Retinal pigment epithelial cell (primary cell): ENCODE results near the gene AP4E1.

Source experiments
- DNase-seq: peaks from one replicate; pipeline ENCODE4 v3.0.0-alpha.2; 2010; ENCODE audit warnings: low read depth
- H3K4me3 ChIP-seq: 2 replicates; pipeline ENCODE4 v1.5.1; 2011; ENCODE audit warnings: mild to moderate bottlenecking, low read length, control low read depth, moderate library complexity
- TF ChIP-seq, protein P1 (sequence below): conservative IDR thresholded peaks from 2 replicates; pipeline ENCODE4 v1.5.1; 2011; ENCODE audit warnings: low read depth, low read length, control low read depth, inconsistent platforms

Gene AP4E1

DNA sequence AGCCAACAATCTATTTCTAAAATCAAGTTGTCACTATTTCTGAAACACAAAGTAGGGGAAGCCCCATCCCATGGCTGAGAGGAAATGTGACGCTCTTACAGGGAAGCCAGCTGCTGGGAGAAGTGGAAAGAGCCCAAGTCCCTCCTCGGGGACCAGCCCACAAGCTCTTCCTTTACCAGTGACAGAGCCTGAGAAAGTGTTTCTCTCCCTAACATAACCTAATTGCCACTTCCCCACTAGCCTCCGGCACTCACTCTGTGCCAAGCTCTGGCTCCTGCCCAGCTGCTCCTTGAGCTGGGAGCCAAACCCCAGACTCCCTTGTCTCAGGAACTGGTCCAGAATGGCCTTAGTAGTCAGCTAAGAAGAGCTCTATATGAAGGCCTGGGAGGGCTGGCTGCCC, 143.3 kb downstream of the AP4E1 start:
- no peak for DNase-seq

DNA sequence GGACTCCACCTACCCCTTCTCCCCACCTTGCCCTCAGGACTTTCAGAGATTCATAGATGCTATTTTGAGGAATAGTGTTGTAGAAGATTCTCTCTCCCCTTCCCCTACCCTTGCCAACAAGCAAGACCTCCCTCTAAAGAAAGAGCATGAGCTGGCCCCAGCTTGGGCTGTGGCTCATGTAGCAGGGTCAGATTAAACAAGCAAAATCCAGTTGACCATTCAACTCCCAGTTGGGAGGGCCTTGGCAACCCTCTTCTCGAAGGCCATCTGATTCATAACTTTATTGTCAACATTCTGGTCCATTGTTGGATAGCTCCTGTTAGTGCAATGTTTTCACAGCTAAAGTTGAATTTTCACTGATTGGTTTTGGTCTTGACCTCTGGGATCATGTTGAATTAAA, 145.1 kb downstream of the AP4E1 start:
- no peak for DNase-seq
- TF ChIP-seq, protein P1, sequence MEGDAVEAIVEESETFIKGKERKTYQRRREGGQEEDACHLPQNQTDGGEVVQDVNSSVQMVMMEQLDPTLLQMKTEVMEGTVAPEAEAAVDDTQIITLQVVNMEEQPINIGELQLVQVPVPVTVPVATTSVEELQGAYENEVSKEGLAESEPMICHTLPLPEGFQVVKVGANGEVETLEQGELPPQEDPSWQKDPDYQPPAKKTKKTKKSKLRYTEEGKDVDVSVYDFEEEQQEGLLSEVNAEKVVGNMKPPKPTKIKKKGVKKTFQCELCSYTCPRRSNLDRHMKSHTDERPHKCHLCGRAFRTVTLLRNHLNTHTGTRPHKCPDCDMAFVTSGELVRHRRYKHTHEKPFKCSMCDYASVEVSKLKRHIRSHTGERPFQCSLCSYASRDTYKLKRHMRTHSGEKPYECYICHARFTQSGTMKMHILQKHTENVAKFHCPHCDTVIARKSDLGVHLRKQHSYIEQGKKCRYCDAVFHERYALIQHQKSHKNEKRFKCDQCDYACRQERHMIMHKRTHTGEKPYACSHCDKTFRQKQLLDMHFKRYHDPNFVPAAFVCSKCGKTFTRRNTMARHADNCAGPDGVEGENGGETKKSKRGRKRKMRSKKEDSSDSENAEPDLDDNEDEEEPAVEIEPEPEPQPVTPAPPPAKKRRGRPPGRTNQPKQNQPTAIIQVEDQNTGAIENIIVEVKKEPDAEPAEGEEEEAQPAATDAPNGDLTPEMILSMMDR: no peak
- H3K4me3 ChIP-seq: no peak overlapping the region

More for the DNA sequence above, 143.3 kb downstream of the AP4E1 start:
- H3K4me3 ChIP-seq: no peak overlapping the region
- TF ChIP-seq, protein P1: no peak

DNA sequence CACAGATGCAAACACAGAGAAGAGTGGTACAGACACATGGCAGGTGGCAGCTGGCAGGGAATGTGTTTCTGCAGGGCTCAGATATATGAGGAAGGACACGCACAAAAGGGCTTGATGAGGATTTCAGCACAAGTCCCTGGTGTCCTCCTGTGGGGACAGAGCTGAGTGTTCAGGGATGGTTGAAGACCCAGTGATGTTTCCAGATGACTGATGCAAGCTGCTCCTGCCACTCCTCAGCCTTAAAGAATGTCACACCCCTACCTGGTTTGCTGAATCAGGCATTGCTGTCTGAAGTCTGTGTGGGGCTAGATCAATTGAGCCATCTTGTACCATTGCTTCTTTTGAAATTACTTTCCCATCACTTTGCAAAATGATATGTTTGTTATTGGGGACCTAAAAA, 146.1 kb downstream of the AP4E1 start:
- TF ChIP-seq, protein P1: no peak
- DNase-seq: no peak
- H3K4me3 ChIP-seq: no peak overlapping the region
